HCT116 (cell line): ENCODE results near the gene XRCC3. TPM values are rescaled to one million over a fixed set of nuclear protein-coding genes. Genes with fewer than 3 reads are reported as not detected.

Source experiments
- ATAC-seq: fragments of 200-7000 bp; cut with Tn5 transposase; 2 replicates; pipeline ENCODE4 v1.9.1; 2020; ENCODE audit warnings: mild to moderate bottlenecking, moderate library complexity
- BruUV-seq: library from RNA; stranded (reverse); fragments of 400-500 nt; replicated peaks from 2 replicates; lab custom pipeline; 2021; lab: Mats Ljungman, UMichigan
- CTCF ChIA-PET: fragments of 300-600 bp; sonication (Branson Sonifier 250); formaldehyde crosslinking; loops from one replicate; lab custom pipeline; 2021; ENCODE audit warnings: antibody characterized with exemption; lab: Charles Lee
- POLR2A ChIA-PET: fragments of 300-600, 350-600 bp; sonication (Branson Sonifier 250); formaldehyde crosslinking; loops from one replicate; lab custom pipeline; 2021; ENCODE audit warnings: antibody characterized with exemption; lab: Charles Lee
- RAD21 ChIA-PET, 2 experiments: fragments of 300-600 bp; sonication (Branson Sonifier 250); formaldehyde crosslinking; loops; one replicate each; lab custom pipeline; 2023; ENCODE audit warnings: low total read pairs in 2 of 2; ENCODE audit not compliant: uncharacterized antibody in 2 of 2, unreplicated experiment in 2 of 2, low non-redundant PET in 1 of 2; lab: Charles Lee
- DNase-seq: peaks from one replicate; pipeline ENCODE4 v3.0.0-alpha.2; 2010; ENCODE audit warnings: low read depth, low spot score
- H2AFZ ChIP-seq: fragments of 200-600 bp; shearing (Covaris generic), sonication (generic); 2 replicates; pipeline ENCODE4 v1.6.1; 2017; ENCODE audit warnings: low read depth, mixed run types, mixed read lengths, antibody characterized with exemption, low read length; ENCODE audit not compliant: poor library complexity, severe bottlenecking
- H3K27ac ChIP-seq: 2 replicates; pipeline ENCODE4 v1.5.1; 2012; ENCODE audit warnings: low read depth, low read length
- H3K27me3 ChIP-seq: fragments of 200-600 bp; sonication (generic); 2 replicates; pipeline ENCODE4 v1.6.1; 2016; ENCODE audit warnings: mixed run types, low read length, mixed read lengths; ENCODE audit not compliant: insufficient read depth
- H3K36me3 ChIP-seq, 2 experiments: fragments of 200-500 bp in 1 of 2; fragments of 200-600 bp in 1 of 2; sonication (Bioruptor generic) in 1 of 2; sonication (generic) in 1 of 2; 2 replicates each; pipeline versions ENCODE4 v1.5.1 to v1.6.1; 2014 to 2016; ENCODE audit warnings: low read length in 2 of 2, inconsistent platforms in 1 of 2, mixed read lengths in 1 of 2, mixed run types in 1 of 2; ENCODE audit not compliant: insufficient read depth in 2 of 2, control insufficient read depth in 1 of 2
- H3K4me1 ChIP-seq, 2 experiments: fragments of 200-600 bp in 1 of 2; sonication (generic) in 1 of 2; 2 replicates each; pipeline versions ENCODE4 v1.5.1 to v1.6.1; 2012 to 2017; ENCODE audit warnings: low read length in 2 of 2, inconsistent platforms in 1 of 2, mild to moderate bottlenecking in 1 of 2, mixed read lengths in 1 of 2, mixed run types in 1 of 2, moderate library complexity in 1 of 2; ENCODE audit not compliant: insufficient read depth in 2 of 2, control insufficient read depth in 1 of 2
- H3K4me2 ChIP-seq: fragments of 200-600 bp; sonication (generic); 2 replicates; pipeline ENCODE4 v1.6.1; 2017; ENCODE audit warnings: mixed run types, low read length, mixed read lengths
- H3K4me3 ChIP-seq, 2 experiments: fragments of 200-600 bp in 1 of 2; sonication (generic) in 1 of 2; replicated peaks in 1 of 2; 2 replicates each; pipeline ENCODE4 v1.5.1; 2011 to 2016; ENCODE audit warnings: low read length in 2 of 2, control low read depth in 1 of 2, low read depth in 1 of 2, mild to moderate bottlenecking in 1 of 2, mixed read lengths in 1 of 2, mixed run types in 1 of 2
- H3K79me2 ChIP-seq: fragments of 200-600 bp; sonication (generic); 2 replicates; pipeline ENCODE4 v1.6.1; 2017; ENCODE audit warnings: mild to moderate bottlenecking, mixed run types, low read length, moderate library complexity, mixed read lengths; ENCODE audit not compliant: insufficient read depth
- H3K9ac ChIP-seq: fragments of 200-600 bp; sonication (generic); 2 replicates; pipeline ENCODE4 v1.6.1; 2016; ENCODE audit warnings: low read length, mixed read lengths
- H3K9me2 ChIP-seq: fragments of 200-600 bp; sonication (generic), shearing (Covaris generic); 2 replicates; pipeline ENCODE4 v1.6.1; 2017; ENCODE audit warnings: mixed run types, mild to moderate bottlenecking, moderate library complexity; ENCODE audit not compliant: insufficient read depth
- H3K9me3 ChIP-seq, 2 experiments: fragments of 200-500 bp in 1 of 2; fragments of 200-600 bp in 1 of 2; sonication (Bioruptor generic) in 1 of 2; sonication (generic) in 1 of 2; 2 replicates each; pipeline ENCODE4 v1.6.1; 2014 to 2017; ENCODE audit warnings: low read length in 2 of 2, mixed read lengths in 2 of 2, inconsistent platforms in 1 of 2, low read depth in 1 of 2, mild to moderate bottlenecking in 1 of 2, mixed run types in 1 of 2, moderate library complexity in 1 of 2; ENCODE audit not compliant: control insufficient read depth in 1 of 2, insufficient read depth in 1 of 2
- H4K20me1 ChIP-seq: fragments of 200-600 bp; sonication (generic), shearing (Covaris generic); 2 replicates; pipeline ENCODE4 v1.6.1; 2017; ENCODE audit warnings: mixed run types, mild to moderate bottlenecking, moderate library complexity; ENCODE audit not compliant: insufficient read depth
- CEBPB ChIP-seq: IDR thresholded peaks from 2 replicates; pipeline ENCODE4 v1.6.1; 2012; ENCODE audit warnings: low read depth
- EGR1 ChIP-seq: IDR thresholded peaks from 2 replicates; pipeline ENCODE4 v1.6.1; 2012; ENCODE audit warnings: low read depth
- ELF1 ChIP-seq: IDR thresholded peaks from 2 replicates; pipeline ENCODE4 v1.6.1; 2012; ENCODE audit warnings: low read depth, borderline replicate concordance
- EZH2phosphoT487 ChIP-seq: fragments of 200-600 bp; IDR thresholded peaks from 2 replicates; pipeline ENCODE4 v1.6.1; 2018; ENCODE audit warnings: antibody characterized with exemption, borderline replicate concordance
- FOSL1 ChIP-seq: IDR thresholded peaks from 2 replicates; pipeline ENCODE4 v1.6.1; 2012; ENCODE audit warnings: low read depth
- JUND ChIP-seq: IDR thresholded peaks from 2 replicates; pipeline ENCODE4 v1.6.1; 2012
- POLR2A ChIP-seq: IDR thresholded peaks from 2 replicates; pipeline ENCODE4 v1.7.0; 2011; ENCODE audit warnings: borderline replicate concordance; ENCODE audit not compliant: insufficient read depth, insufficient read length; ENCODE audit errors: extremely low read depth
- POLR2AphosphoS5 ChIP-seq: IDR thresholded peaks from 2 replicates; pipeline ENCODE4 v1.6.1; 2011; ENCODE audit warnings: mild to moderate bottlenecking, low read depth, low read length, moderate library complexity
- RAD21 ChIP-seq: IDR thresholded peaks from 2 replicates; pipeline ENCODE4 v1.6.1; 2012; ENCODE audit warnings: low read depth, mild to moderate bottlenecking
- TCF7L2 ChIP-seq: IDR thresholded peaks from 2 replicates; pipeline ENCODE4 v1.7.0; 2011; ENCODE audit warnings: borderline replicate concordance, inconsistent platforms; ENCODE audit not compliant: insufficient read depth, insufficient read length; ENCODE audit errors: extremely low read depth
- YY1 ChIP-seq: IDR thresholded peaks from 2 replicates; pipeline ENCODE4 v1.6.1; 2011; ENCODE audit warnings: low read length, low read depth, moderate library complexity, mild to moderate bottlenecking; ENCODE audit not compliant: insufficient replicate concordance; ENCODE audit errors: extremely low read depth
- intact Hi-C: fragments of 100-400 bp; cut with micrococcal nuclease; formaldehyde crosslinking; loops from 2 replicates; pipeline ENCODE4 v1.10.0; 2022
- total RNA-seq: library from RNA; stranded (reverse); gene quantifications from one replicate; pipeline ENCODE4 v1.2.1, GENCODE V29; 2021; ENCODE audit not compliant: unreplicated experiment
- TF ChIP-seq, protein P1 (sequence below): IDR thresholded peaks from 2 replicates; pipeline ENCODE4 v1.6.1; 2012

The XRCC3 gene
- total RNA-seq, 1 experiment from 2014 or later: 48.7 TPM

DNA sequence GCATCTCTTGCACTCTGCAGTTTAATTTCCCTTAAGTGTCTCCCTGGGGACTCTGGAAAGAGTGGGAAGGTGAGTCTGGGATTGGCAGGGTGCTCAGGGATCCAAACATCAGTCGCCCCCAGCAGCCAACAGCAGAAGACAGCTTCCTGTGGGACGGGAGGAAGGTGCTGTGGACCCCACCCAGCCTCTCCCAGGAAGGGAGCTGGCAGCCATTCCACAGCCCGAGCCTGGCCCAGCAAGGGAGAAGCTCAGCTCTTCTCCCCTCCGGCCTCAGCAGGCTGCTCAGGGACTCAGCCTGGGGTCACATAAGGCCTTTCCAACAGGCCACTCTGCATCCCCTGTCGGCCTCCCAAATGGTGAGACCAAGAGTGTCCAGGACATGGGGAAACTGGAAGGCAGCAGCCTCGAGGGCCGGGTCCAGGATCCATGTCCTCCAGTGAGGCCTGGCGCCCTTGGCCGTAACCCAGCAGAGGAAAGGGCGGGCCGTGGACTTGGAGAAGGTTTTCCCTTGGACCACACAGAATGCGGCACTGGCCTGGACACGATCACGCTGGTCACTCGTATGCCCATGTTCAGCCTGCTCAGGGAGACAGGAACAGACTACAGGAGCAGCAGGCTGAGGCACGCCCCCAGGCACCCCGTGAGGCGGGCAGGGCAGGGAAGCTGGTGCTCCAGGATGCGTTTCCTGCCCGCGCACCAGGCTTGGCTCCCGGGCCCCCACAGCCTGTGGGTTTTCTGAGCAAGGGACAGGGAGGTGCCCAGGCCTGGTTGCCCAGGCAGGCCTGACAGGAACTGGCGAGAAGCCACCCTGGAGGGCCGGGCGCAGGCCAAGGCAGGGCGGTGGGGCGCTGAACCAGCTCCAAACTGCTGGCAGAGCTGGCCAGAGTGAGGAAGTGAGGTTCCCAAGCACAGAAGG is 3.5 kb downstream of the XRCC3 start:
- CTCF ChIA-PET: no interaction called here
- no peak overlapping the region for H3K4me3 ChIP-seq
- BruUV-seq: no TSS peak
- peaks cover 55% of the 10 kb centered on the region for H3K79me2 ChIP-seq
- intact Hi-C loops: no loop called here
- H3K9me3 ChIP-seq: no peaks in the 10 kb centered on the region
- ATAC-seq (no peak), DNase-seq (no peak)
- RAD21 ChIA-PET: no interaction called here
- no peak overlapping the region for H3K9ac ChIP-seq
- H3K27ac ChIP-seq: no peak overlapping the region; the same call in 1 of the 2 replicates
- H3K27me3 ChIP-seq: no peaks in the 10 kb centered on the region
- POLR2A ChIA-PET: no interaction called here
- peaks cover 8% of the 10 kb centered on the region; the same call in 1 of the 2 replicates for H4K20me1 ChIP-seq
- H2AFZ ChIP-seq: no peak overlapping the region
- TF ChIP-seq EGR1 (no peak), JUND (no peak), ELF1 (no peak), EZH2phosphoT487 (no peak), FOSL1 (no peak), POLR2A (no peak), CEBPB (no peak), RAD21 (no peak), POLR2AphosphoS5 (no peak), YY1 (no peak), TCF7L2 (no peak)
- TF ChIP-seq, protein P1, sequence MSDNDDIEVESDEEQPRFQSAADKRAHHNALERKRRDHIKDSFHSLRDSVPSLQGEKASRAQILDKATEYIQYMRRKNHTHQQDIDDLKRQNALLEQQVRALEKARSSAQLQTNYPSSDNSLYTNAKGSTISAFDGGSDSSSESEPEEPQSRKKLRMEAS: no peak
- H3K4me2 ChIP-seq: no peak overlapping the region
- H3K4me1 ChIP-seq: peaks cover 8 to 16% of the 10 kb centered on the region in 2 experiments
- H3K9me2 ChIP-seq: no peaks in the 10 kb centered on the region
- H3K36me3 ChIP-seq: peaks cover 7 to 32% of the 10 kb centered on the region in 2 experiments; a peak in 3 of 4 replicates
